SW 1271 (cell line): ENCODE data around the gene FOXJ3.
A peak's percentile ranks its signal among the peaks of the same experiment; 100 is the strongest.
"Not testable (repeated sequence)": the region's sequence is repeated elsewhere in the genome, so short reads cannot be mapped to it uniquely, and the experiment has no call there.

ENCODE experiments used
- DNase-seq, 2 experiments: peaks; one replicate each; lab custom pipeline; 2025; lab: John Stamatoyannopoulos, UW

Gene FOXJ3

GRCh38 chr1:42251042-42251441, 84.0 kb downstream of the FOXJ3 start:
- DNase-seq, result no peak

DNA sequence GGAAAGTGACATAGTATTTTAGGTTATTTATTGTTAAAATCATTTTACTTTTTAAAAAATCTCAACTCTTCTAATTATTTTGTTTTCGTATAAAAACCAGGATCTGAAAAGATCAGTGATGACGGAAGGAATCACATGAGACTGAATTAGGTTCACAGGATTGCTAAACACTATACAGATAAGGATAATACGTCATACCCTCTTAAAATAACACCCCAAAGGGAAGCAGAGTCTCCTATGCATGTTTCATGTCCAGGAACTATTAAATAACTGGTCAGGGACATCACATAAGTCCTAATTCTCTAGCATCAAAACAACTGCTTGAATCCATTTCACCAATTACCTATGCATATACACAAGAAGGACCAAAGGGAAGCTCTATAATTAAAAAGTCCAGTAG, 84.9 kb downstream of the FOXJ3 start:
- no peak for DNase-seq

- no peak for DNase-seq
Measured at GRCh38 chr1:42240966-42241755, 93.9 kb downstream of the FOXJ3 start.

GRCh38 chr1:42239555-42239954, 95.5 kb downstream of the FOXJ3 start:
- DNase-seq, result no peak

- no peak for DNase-seq
Measured at GRCh38 chr1:42239041-42239440, 96.0 kb downstream of the FOXJ3 start.

- DNase-seq, result no peak
Measured at GRCh38 chr1:42231253-42231652, 103.8 kb downstream of the FOXJ3 start.

DNA sequence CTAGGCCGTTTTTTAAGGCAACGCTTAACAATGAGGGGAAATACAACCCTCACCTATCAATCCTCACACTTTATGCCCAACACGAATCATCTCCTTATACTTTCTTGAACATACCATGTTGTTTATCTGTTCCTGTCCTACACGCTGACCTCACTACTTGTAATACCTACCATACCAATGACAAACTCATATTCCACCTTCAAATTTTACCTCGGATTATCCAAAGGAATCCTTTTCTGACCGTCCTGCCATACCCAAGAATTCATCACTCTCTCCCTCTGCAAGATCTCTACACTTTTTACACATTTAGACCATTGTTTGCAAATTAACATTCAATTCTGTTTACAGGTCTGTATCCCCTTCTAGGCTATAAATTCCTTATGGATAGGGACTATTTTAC, 106.1 kb downstream of the FOXJ3 start:
- DNase-seq, result no peak

DNA sequence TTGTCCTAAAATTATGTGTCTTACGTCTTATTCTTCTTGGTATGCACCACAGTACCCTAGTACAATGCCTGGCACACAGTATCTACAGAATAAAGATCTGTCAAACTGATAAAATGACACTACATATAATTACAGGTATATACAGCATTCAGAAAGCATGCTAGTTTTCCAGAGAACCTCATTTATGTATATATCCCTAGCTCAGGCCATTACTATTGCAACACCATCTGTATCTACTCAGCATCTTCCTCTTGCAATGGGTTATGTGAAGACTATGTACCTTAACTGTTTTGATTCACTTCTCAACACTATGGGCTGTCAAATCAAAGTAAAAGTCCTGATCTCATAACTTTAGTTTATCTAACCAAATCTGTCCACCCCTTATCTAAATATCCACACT, 112.0 kb downstream of the FOXJ3 start:
- no peak for DNase-seq

DNA sequence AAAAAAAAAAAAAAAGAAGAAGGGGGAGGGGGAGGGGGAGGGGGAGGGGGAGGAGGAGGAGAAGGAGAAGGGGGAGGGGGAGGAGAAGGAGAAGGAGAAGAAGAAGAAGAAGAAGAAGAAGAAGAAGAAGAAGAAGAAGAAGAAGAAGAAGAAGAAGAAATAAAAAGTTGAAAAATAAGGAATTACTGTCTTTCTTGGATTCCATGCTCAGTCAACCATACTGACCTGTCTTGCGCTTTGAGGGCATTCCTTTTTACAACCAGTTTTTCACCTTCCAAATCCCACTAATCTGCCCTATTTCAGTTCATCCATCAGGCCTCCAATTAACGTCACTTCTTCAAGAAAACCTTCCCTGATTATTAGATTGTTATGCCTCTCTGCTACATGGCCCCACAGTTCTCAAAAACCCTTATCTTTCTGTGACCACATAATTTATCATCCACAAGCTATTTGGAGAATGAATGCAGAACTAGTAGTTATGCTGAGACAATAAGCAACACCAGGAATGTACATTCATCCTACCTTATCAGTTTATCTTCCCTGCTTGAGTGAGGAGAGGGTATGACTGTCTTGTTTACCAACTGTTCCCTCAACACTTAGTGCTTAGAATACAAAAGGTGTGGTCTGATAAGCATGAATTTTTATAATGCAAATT, 113.0 kb downstream of the FOXJ3 start:
- peak; percentile 31 to 65 for DNase-seq

DNA sequence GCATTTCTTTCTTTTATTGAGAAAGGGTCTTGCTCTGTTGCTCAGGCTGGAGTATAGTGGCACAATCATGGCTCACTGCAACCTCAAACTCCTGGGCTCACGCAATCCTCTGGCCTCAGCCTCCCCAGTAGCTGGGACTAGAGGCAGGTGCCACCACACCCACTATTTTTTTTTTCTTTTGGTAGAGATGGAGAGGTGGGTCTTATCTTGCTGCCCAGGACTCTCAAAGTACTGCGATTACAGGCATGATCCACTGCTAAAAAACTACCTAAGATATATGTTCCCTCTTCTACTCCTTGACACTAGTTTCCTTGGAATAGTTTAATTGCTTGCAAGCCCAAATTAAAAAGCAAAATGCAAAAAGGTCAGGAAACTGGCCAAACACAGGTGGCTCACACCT, 113.6 kb downstream of the FOXJ3 start:
- DNase-seq, result no peak

DNA sequence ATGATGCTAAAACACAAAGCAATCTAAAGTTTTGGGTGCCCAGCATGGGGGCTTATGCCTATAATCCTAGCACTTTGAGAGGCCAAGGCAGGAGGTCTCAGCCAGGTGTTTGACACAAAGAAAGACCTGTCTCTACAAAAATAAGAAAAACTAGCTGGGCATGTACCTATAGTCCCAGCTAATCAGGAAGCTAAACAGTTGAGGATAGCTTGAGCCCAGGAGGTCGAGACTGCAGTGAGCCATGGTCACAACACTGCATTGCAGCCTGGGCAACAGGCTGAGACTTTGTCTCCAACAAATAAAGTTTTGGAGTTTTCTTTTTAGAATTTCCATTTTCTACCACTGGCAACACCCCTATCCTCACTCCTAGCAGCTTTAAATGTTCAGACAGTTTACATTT, 115.4 kb downstream of the FOXJ3 start:
- no peak for DNase-seq

GRCh38 chr1:42214447-42214871, 120.6 kb downstream of the FOXJ3 start:
- no peak for DNase-seq

- peak in 1 of 2 experiments; percentile 16 for DNase-seq
Measured at GRCh38 chr1:42211224-42211623, 123.8 kb downstream of the FOXJ3 start.

DNA sequence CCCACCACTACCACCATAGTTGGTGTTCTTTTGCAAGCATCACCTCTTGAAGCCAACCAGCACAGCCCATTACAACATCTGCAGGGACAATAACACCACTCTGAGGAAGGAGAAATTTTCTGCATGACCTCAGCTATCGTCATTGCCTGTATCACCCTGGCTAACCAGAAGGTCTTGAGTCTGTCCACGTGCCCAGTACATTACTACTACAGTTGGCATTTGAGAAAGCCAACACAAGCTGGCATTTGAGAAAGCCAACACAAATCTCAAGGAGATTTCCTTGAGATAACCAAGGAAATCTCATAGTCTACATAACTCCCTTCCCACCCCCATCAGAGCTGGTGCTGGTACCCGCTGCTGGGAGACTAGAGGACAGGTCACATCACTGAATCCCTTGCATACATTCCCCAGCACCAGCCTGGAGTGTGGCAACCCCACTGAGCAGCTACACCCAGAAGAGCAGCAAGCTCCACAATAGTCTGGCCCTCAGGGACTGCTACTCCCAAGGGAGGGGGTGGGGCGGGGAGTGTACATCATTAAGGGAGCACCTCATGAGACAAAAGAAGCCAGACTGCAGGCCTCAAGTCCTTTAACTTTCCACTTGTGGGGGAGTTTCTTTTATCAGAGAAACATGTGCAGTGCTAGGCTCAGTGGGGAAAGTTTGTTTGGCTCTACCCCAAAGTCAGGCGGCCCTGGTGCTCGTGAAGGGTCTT, 124.5 kb downstream of the FOXJ3 start:
- DNase-seq, result peak in 1 of 2 experiments; percentile 12

GRCh38 chr1:42209526-42210251, 125.3 kb downstream of the FOXJ3 start:
- no peak for DNase-seq

GRCh38 chr1:42206930-42207329, 128.1 kb downstream of the FOXJ3 start:
- not testable (repeated sequence) for DNase-seq

GRCh38 chr1:42206164-42206563, 128.9 kb downstream of the FOXJ3 start:
- peak in 1 of 2 experiments; percentile 5 for DNase-seq

DNA sequence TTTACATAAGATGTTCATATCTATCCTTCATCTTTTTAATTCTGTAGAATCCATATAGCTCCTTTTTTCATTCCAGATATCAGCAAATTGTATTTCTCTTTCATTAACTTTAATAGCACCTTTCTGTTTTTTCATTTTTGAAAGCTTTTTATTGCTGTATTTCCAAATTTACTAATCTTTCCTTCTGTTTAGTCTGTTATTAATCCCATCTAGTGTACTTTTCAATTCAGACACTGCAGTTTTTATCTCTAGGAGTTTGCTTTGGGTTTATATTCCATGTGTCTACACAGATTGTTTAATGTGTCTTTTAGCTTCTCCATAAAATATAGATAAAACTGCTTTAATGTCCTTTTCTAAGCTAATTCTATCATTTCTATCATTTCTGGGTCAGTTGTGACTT, 133.0 kb downstream of the FOXJ3 start:
- no peak for DNase-seq

- no peak for DNase-seq
Measured at GRCh38 chr1:42198251-42198650, 136.8 kb downstream of the FOXJ3 start.

DNA sequence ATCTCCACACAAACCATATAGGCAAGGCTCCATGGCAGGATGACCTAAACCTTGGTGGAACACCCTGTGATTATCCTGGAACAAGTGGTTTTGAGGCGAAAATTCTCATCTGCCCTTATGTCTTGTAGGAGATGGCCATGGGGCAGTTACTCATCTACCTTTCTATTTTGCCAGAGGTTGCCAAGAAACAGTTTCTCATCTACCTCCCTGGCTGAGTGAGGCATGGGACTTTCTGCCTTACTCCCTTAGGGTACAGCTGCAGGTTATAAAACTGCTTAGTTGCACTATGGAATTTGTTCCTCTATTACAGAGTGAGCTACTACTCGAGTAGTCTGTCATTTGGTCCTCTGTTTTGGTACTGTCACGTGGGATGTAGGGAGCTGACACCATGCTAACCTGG, 139.2 kb downstream of the FOXJ3 start:
- no peak for DNase-seq

DNA sequence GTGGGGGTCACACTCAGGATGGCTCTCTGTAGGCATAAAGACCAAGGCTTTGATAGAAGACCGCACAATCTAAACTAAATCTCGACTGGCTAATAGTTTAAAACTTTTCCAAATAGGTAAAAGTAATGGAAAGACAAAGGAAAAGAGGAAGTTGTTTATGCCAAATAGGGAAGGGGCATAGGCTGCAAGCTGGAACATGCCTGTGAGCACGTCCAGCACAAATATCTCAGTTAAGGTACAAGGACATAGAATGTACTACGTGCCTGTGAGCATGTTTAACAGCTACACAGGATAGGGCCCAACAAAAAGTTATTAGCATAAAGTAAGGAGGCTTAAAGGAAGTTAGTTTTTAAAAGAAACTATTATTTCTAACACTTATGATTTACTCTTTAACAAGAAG, 142.9 kb downstream of the FOXJ3 start:
- no peak for DNase-seq

GRCh38 chr1:42191319-42191718, 143.7 kb downstream of the FOXJ3 start:
- no peak for DNase-seq
